Stimulated activated CD4-positive, alpha-beta T cell treated with anti-CD3 and anti-CD28 coated beads, TNF-alpha, amount 100 ng/mL, for 1 hour (primary cell): ENCODE measurements around the gene UBASH3A.

Experiments used
- DNase-seq, 3 donors: peaks; one replicate each; pipeline ENCODE4 v3.0.0-alpha.2; 2020; ENCODE audit warnings: low read depth in 3 of 3, low spot score in 1 of 3

UBASH3A gene

DNA sequence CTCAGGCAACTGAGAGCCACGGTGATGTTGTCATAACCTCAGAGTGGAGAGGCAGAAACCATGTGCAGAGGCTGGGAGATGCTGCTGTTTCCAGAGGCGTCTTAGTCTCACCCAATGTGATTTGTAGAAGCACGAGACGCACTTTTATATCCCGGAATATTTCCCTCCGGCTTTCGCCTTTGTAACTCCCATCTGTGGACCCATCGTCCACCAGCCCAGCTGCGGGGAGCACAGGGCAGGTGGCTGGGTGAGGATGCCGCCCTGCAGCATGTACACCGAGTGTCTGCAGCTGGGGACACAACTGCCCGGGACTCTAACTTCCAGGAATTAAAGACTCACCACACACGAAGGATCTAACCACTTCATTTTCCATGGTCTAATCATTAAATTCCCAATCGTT is 43.5 kb downstream of the UBASH3A start:
- no peak for DNase-seq

DNA sequence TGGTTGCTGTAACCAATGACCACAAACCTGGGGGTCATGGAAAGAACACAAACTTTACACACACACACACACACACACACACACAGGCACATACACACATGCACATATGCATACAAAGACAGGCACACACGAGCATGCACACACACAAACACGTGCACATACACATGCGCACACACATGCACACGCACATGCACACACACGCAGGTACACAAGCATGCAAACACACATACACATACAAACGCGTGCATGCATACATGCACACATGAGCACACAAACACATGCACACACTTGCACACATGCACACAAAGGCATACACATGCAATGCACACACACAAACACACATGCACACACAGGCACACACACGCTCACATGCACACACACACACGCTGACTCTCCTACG is 44.0 kb downstream of the UBASH3A start:
- no peak for DNase-seq

DNA sequence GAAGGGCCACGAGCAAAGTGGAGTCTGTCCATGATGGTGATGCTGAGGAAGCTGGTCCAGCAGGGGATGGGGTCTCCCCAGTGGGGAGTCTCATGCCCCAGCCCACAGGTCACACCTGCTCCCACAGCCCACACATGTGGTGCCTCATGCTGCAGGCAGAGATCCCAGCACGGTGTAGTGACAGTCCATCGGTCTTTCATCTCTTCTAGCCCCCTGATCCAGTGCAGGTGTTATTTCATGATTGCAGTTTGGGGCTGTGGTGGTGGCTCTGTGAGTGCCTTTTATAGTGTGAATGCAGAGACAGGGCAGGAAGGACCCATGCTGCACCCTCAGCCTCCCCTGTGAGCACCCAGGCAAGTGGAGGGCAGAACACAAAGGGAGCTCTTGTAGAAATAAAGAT is 45.0 kb downstream of the UBASH3A start:
- no peak for DNase-seq

DNA sequence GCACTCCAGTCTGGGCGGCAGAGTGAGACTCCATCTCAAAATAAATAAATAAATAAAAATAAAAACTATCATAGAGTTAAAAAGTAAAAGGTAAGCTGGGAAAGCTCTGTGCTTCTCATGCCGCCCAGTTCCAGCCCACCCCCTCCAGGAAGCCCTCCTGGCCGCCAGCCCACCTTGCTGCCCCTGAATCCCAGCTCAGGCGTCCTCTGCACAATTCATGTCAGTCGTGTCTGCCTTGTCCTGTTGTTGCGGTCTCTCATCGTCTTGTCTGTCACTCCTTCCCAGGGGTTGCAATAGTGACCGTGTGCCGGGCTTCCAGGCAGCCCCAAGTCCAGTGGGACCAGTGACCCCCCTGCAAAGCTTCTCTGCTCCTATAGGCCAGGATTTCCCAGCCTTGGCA is 48.2 kb downstream of the UBASH3A start:
- no peak for DNase-seq

DNA sequence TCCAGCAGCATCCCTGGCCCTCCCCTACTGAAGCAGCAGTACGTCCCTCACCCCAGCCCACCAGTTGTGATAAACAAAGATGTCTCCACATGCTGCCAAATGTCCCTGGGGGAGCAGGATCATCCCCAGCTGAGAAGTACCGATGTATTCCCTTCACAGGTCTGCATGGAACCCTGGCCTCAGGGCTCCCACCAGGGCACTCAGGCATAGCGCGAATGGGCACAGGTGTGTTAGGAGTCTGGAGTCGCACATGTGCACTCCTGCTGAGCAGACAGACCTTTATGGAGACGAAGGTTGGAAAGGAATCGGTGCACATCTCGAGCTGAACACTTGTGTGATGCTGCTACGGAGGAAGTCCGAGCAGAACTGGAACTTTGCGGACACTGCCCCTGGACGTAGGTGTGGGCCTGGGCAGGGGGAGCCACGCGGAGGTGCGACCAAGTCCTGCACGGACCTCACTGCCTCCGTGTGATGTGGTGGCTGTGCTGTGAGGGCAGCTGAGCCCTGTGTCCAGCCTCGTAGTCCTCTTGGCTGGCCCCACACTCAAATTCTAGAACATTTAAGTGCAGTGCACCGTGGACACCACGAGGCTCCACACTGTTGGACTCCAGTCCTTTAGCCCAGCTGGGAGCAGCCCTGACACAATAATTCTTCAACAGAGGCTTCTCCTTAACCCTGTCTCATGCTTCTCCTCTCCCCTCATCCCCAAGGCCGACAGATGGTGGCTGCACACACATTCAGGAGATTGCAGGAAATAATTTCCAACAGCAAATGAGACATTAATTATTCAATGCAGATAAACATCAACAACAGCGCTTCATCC is 48.9 kb downstream of the UBASH3A start:
- no peak for DNase-seq

DNA sequence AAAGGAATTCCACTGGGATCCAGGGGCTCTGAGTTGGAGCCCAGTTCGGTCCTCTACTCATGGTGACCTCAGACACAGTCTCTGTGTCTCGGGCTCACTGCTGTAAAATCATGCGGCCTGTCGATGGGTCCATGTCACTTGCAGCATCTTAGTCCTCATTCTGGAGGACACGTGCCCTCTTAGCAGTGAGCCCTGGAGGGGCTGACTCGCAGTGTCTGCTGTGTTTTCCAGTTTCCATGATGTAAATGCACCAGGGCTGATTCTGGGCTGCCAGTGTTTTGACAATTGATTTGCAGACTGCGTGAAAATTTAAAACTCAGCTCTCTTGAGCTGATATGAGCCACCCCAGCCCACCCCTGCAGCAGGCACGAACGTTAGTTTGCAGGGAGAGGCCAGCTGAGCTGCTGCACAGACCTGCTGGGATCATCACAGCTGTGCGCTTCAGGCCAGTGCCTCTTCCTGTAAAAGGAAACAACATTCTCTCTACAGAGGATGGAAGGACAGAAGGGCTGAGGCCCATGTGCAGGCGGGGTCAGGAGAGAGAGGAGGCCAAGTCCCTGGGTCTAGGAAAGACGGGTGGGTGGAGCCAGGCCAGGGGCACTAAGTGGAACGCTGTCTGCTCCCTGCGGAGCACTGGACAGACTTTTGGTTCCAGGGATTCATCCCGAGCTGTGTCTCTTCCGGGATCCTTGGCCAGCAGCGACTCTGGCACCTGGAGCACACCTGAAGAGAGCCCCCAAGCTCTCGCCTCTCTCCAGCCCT is 49.7 kb downstream of the UBASH3A start:
- no peak for DNase-seq

DNA sequence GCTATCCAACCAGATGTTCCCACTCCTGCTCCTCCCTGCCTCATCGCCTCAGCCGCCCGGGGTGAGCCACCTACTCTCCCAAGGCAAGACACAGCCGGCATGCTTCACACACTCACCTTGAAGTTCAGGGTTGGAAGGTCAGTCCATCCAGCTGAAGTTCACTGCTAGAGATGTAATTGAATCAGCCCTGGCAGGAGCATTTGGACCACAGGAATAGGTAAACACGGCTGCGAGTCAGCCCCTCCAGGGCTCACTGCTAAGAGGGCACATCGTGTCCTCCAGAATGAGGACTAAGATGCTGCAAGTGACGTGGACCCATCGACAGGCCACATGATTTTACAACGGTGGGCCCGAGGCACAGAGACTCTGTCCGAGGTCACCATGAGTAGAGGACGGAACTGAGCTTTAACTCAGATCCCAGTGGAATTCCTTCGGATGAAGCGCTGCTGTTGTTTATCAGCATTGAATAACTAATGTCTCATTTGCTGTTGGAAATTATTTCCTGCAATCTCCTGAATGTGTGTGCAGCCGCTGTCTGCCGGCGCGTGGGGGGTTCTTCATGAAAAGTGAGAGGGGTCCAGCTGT is 50.4 kb downstream of the UBASH3A start:
- DNase-seq, result no peak

DNA sequence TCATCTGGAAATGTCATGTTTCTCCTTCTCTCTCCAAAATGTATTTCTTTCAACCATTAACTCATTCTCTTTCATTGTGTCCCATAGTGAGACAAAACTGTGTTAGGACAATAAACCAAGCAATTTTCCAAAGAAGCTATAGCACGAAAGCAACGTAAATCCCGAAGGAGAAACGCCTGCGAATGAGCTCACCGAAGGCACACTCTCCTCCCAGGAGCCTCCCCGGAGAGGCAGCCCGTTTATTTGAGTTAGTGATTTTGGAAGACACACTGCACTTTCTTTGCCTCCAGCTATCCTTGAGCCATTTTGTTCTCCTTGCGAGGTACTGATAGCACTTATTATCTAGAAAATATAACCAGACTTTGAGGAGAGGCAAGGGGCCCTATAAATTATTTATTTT is 51.1 kb downstream of the UBASH3A start:
- DNase-seq, result no peak

DNA sequence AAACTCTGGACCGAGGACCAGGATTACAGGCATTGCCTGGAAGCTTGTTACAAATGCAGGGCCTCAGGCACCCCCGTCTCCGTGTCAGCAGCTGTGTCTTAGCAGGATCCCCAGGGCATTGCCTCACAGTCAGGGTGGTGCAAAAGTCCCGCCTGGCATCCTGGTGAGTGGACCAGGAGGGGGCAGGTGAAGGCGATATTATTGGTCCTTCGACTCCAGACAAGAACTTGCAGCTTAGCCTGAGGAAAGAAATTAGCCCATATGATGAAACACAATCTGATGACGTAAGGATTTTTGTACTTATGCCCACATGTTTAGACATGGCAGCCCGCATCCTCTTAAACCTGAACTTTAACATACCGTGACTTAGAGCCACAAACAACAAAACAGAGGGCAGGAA is 51.5 kb downstream of the UBASH3A start:
- no peak for DNase-seq

DNA sequence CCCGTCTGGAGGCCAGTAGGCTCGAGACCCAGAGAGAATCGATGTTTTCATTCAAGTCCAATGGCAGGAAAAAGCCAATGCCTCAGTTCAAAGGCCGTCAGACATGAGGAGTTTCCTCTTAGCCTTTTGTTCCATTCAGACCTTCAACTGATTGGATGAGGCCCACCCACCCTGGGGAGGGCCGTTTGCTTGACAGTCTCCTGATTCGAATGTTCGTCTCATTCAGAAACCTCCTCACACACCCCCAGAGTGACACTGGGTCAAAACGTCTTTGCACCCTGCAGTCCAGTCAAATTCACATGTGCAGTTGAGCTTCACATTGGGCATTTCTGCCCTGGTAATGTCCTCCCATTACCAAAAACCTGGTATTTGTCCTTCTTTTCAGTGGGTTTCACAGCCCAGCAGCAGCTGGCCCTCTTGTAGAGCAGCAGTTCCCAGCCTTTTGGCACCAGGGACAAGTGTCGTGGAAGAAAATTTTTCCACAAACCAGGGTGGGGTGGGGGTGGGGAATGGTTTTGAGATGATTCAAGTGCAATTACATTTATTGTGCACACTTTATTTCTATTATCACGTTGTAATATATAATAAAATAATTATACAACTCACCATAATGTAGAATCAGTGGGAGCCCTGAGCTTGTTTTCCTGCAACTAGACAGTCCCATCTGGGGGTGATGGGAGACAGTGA is 52.2 kb downstream of the UBASH3A start:
- DNase-seq, result no peak

DNA sequence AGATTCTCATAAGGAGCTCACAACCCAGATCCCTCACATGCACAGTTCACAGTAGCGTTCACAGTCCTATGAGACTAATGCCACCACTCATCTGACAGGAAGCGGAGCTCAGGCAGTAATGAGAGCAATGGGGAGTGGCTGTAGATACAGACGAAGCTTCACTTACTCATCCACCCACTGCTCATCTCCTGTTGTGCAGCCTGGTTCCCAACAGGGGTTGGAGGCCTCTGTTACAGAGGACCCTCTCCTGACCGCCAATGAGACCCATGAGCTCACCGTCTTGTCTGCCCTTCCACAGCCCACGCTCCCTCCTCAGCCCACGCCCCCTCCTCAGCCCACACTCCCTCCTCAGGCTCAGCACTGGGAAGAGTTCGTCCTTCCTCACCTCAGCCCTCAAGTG is 52.8 kb downstream of the UBASH3A start:
- no peak for DNase-seq

DNA sequence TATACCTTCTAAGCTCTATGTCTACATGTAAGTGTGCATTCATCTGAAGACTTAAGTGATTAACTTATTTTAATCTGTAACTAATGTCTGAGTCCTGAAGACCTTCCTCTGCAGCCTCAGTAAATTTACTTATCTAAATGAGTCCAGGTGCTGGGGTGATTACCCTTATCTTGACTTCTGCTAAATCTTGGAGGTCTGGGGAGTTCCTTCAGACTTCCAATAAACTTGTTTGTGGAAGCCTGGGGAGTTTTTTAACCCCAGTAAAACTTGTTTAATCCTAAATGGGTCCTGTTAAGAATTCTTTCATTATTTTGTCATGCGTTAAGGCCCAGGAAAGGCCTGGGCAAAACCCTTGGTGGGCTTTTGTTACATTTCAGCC is 55.4 kb downstream of the UBASH3A start:
- no peak for DNase-seq

DNA sequence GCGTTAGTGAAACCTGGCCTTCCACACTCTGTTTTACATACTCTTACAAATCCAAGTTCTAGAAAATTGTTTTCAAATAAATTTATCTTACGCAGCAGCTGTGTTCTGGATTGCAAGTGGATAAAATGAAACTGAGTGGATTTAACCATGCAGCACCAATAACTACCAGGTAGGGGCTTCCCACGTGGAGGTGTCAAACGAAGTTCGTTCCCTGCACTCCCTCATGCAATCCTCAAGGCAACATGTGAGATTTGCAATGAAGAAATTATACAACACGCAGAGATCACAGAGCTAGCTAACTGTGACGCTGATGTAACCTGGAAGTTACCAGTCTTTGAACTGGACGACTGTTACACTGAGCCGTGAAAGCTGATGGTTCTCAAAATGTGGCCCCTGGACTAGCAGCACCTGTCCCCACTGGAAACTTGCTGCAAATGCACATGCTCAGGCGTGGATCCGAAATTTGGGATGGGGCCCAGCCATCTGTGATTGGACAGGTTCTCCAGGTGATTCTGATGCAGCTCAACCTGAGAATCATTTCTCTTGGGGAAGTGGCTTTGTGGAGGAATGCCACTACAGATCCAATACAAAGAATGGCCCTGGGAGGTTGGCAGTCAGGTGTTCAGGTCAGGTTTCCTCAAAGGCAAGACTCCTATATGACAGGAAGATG is 56.0 kb downstream of the UBASH3A start:
- DNase-seq, result no peak

DNA sequence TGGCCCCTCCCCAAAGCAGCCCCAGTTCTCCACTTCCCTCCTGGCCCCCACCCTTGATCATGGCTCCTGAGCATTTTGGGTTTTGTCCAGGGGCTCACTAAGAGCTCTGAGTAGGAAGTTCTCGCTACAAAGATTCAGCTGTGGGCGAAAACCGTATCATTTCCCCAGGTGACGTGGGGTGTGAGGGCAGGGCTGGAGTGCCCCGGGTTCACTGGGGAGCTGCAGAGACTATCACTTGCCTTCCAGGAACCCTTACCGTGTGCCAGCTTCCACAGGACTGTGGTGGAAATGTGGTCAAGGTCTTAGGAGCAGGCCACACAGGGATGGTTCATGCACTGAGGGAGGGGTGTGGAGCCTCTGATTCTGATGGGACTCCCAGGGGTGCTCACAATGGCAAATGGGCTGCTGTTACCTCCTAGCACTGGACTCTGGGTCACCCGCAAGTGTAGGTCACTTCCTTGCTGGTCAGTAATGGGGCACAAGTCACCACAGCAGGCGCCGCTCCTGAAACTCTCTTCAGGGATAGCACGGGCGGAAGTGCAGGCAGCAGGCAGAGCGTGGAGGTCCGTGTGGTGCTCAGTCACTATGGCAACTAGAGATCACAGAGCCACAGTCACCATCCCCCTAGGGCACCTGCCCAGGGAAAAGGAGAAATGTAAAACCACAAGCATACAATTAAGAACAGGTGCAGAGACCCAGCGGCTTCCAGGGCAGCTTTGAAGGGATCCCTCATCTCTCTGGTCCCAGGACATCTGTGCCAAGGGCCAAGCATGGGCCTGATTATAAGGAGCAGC is 56.9 kb downstream of the UBASH3A start:
- DNase-seq, result no peak

DNA sequence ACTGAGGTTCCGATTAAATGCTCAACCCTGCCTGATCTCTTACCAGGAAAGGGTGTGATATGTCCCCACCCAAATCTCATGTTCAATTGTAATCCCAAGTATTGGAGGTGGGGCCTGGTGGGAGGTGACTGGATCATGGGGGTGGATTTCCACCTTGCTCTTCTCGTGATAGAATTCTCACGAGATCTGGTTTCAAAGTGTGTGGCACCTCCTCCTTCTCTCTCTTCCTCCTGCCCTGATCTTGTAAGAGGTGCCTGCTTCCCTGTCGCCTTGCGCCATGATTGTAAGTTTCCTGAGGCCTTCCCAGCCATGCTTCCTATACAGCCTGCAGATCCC is 57.5 kb downstream of the UBASH3A start:
- DNase-seq, result no peak

DNA sequence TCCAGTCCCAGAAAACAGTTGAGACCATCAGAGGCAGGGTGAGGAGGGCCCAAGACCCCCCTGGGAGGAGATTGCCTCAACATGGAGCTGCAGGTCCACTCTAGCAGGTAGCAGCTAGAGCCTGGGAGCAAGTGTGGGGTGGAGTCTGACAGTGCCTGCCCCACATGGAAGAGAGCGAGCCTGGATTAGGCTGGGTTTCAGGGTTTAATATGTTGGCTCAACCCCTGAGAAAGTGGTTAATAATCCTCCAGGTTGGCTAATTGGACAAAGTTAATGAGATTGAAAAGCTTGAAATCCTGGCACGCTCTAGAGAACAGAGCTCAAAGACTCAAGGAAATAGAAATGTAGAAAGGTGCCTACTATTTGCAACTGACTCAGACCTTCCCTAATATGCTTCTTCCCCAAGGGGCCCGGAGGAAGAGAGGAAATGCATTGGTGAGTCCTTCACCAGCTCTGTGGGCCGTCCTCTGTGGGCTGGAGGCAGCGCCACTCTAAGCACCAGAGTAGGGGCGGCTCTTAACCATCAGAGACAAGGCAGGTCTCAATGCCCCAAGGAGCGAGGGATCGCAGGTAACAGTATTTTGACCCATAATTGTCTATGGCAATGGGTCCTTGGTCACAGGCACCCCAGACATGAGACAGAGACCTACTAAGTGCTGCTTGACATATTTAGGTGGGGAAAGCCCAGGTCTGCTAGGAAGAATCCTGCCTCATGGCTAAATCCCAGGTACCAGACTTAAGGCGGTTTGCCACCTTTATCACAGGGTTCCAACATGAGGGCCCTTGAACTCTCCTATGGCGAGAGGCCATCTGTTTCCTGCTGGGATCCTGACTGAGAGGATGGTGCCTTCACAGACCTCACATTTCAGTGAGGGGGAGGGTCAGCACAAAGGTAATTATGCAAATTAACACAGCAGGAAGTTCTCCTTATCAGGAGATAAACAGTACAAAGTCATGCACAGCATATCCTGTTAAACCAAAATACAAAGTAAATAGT is 58.5 kb downstream of the UBASH3A start:
- DNase-seq, result no peak

DNA sequence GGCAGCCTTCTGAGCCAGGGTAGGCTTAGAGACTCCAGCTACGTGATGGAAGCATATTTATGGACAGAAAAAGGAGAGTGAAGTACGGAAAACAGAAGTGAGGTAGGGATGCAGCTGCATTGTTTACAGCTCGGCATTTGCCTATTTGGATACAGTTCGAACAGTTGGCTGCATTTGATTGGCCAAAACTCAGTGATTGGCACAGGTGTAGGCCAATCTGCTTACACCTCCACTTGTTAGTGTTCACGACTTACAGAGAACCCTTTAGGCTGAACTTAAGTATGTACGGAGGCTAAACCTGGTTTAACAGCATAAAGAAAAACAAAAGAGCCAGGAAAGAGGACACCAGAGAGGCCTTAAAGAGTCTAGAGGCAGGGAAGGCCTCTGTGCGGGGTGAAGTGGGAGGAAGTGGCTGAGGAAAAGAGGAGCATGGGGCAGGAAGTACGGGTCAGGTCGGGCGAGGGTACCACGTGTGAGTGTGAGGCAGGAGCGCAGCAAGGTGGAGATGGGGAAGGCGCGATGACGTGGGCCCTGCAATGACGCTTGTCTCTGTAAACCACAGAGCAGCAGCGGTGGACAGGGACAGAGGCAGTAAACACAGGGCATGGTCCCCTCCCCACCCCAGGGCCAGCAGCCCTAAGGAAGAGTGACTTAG is 60.3 kb downstream of the UBASH3A start:
- peak; percentile 20 to 45 (median 43) for DNase-seq

DNA sequence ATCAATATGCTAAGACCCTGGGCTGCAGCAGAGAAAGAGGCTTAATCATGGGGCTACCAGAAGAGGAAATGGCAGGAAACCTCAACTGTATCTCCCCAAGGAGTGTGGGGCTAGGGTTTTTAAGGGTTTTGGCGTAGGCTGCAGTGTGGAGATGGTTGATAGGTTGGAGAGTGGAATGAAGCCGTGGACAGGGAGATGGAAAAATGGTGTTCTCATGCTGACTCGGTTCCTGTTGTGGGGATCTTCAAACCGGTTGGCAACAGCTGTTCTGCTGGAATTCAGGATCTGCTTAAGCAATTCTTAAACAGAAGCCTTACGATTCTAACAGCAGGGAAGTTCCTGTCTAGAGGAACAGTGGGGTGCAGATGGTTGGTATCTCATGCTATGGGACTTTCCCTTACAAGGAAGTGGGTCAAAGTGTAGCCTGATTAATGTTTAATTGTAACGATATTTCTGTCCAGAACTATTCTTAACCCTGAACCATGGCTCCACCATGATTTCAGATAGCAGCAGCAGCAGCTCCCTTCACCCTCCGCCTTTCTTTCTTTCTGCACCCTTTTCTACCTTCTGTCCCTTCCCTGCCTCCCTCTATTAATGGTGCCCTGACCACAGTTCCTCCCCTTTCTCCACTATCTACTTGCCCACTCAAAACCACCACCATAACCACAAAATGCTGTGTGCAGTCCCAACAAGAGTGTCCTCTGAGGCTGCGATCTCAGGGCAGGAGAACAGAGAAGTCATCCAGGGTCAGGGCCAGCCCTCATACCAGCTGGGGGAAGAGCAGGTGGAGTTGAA is 61.5 kb downstream of the UBASH3A start:
- no peak for DNase-seq
